Esophagus muscularis mucosa (tissue), 4 donors: ENCODE data around the gene CHEK1.

Experiments
- EP300 ChIP-seq: sonication (generic); formaldehyde crosslinking; IDR thresholded peaks from one replicate; pipeline ENCODE4 v1.6.1; 2017; ENCODE audit warnings: antibody characterized with exemption
- POLR2A ChIP-seq: fragments of 450-650 bp; IDR thresholded peaks from one replicate; pipeline ENCODE4 v1.6.1; 2017; ENCODE audit warnings: antibody characterized with exemption, moderate library complexity, mild to moderate bottlenecking, low read depth
- POLR2AphosphoS5 ChIP-seq, 2 donors: sonication (generic); formaldehyde crosslinking; IDR thresholded peaks; one replicate each; pipeline ENCODE4 v1.6.1; 2017; ENCODE audit warnings: antibody characterized with exemption in 2 of 2
- TF ChIP-seq, protein P1 (sequence below), 3 experiments: fragments of 200-600 bp in 2 of 3; fragments of 450-650 bp in 1 of 3; sonication (generic) in 2 of 3; IDR thresholded peaks; one replicate each; pipeline ENCODE4 v1.5.1; 2017 to 2019; ENCODE audit warnings: antibody characterized with exemption in 3 of 3, mild to moderate bottlenecking in 2 of 3, moderate library complexity in 1 of 3

DNA sequence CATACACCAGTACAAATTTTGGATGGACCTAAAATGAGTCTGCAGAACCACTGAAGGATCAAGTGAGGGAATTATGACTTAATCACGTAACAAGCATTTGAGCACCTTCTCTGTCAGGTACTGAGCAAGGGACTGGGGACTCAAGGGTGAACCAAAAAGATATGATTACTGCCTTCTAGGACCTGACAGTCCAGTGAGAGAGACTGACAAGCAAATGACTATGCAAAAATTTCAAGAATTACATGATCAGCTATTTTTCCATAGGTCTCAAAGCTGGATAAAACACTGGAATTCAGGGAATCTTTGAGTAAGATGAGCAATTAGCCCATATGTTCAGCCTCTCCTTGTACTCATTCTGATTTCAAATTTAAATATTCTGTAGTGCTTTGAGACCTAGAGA lies 37.5 kb upstream of the CHEK1 start:
- TF ChIP-seq, protein P1, sequence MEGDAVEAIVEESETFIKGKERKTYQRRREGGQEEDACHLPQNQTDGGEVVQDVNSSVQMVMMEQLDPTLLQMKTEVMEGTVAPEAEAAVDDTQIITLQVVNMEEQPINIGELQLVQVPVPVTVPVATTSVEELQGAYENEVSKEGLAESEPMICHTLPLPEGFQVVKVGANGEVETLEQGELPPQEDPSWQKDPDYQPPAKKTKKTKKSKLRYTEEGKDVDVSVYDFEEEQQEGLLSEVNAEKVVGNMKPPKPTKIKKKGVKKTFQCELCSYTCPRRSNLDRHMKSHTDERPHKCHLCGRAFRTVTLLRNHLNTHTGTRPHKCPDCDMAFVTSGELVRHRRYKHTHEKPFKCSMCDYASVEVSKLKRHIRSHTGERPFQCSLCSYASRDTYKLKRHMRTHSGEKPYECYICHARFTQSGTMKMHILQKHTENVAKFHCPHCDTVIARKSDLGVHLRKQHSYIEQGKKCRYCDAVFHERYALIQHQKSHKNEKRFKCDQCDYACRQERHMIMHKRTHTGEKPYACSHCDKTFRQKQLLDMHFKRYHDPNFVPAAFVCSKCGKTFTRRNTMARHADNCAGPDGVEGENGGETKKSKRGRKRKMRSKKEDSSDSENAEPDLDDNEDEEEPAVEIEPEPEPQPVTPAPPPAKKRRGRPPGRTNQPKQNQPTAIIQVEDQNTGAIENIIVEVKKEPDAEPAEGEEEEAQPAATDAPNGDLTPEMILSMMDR (IDR thresholded peaks at IDR 0.05) = no peak
- TF ChIP-seq EP300 (no peak), POLR2AphosphoS5 (IDR thresholded peaks at IDR 0.05) (no peak), POLR2A (no peak)
